Suprapubic skin (tissue), 4 donors: Measurements from ENCODE around the gene RPL22.

ENCODE experiments used
- EP300 ChIP-seq: sonication (generic); formaldehyde crosslinking; IDR thresholded peaks from one replicate; pipeline ENCODE4 v1.6.1; 2017; ENCODE audit warnings: antibody characterized with exemption
- POLR2A ChIP-seq, 2 donors: fragments of 450-650 bp; IDR thresholded peaks; one replicate each; pipeline ENCODE4 v1.6.1; 2017; ENCODE audit warnings: antibody characterized with exemption in 2 of 2, mild to moderate bottlenecking in 2 of 2, moderate library complexity in 2 of 2
- POLR2AphosphoS5 ChIP-seq, 3 donors: sonication (generic); formaldehyde crosslinking; IDR thresholded peaks; one replicate each; pipeline ENCODE4 v1.6.1; 2017; ENCODE audit warnings: antibody characterized with exemption in 3 of 3
- TF ChIP-seq, protein P1 (sequence below), 2 donors: fragments of 200-600 bp in 1 of 2; fragments of 450-650 bp in 1 of 2; sonication (generic) in 1 of 2; IDR thresholded peaks; one replicate each; pipeline ENCODE4 v1.5.1; 2016 to 2019; ENCODE audit warnings: antibody characterized with exemption in 2 of 2, mild to moderate bottlenecking in 1 of 2, moderate library complexity in 1 of 2

DNA sequence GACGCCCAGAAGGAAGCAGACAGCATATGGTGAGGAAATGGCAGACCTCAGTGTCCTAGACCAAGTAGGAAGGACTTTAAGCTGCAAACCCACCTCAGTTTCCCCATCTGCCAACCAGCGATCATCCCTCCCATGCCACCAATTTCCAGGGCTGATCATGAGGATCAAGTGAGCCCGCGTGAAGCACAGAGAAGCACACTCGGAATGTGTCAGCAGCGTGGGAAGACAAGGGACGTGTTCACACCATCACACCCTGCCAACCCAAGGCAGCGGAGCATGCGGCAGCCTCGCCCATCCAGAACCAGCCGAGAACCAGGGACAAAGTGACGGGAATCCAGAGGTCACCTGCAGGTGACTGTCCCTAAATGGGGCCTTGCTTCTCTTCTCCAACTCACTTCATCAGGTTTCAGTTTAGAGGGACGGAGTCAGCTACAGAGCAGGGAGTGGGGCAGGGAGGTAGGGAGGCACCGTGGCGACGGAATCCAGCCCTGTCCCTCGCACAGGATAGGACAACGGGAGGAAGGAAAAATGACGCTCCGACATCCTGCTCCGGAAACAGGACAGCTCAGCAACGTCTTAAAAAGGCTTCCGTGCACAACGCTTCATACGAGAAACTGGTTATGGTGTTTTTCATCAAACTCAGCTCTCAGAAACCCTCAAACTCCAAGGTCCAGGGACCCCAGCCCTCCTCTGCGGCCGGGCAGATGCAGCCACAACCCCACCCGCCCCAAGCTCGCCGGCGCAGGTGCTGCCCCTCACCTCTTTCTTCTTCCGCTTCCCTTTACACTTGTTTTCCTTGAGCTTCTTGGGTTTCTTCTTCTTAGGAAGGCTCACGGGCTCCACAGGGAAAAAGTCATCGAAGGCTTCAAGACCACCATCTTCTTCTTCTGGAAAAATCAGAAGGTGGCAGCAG lies 31.7 kb downstream of the RPL22 start:
- TF ChIP-seq, protein P1, sequence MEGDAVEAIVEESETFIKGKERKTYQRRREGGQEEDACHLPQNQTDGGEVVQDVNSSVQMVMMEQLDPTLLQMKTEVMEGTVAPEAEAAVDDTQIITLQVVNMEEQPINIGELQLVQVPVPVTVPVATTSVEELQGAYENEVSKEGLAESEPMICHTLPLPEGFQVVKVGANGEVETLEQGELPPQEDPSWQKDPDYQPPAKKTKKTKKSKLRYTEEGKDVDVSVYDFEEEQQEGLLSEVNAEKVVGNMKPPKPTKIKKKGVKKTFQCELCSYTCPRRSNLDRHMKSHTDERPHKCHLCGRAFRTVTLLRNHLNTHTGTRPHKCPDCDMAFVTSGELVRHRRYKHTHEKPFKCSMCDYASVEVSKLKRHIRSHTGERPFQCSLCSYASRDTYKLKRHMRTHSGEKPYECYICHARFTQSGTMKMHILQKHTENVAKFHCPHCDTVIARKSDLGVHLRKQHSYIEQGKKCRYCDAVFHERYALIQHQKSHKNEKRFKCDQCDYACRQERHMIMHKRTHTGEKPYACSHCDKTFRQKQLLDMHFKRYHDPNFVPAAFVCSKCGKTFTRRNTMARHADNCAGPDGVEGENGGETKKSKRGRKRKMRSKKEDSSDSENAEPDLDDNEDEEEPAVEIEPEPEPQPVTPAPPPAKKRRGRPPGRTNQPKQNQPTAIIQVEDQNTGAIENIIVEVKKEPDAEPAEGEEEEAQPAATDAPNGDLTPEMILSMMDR (IDR thresholded peaks at IDR 0.05) = no peak
- TF ChIP-seq POLR2A (IDR thresholded peaks at IDR 0.05) (no peak), EP300 (no peak), POLR2AphosphoS5 (IDR thresholded peaks at IDR 0.05) (no peak)
